Hepatocyte (in vitro differentiated cells): ENCODE data around the gene BLOC1S4.

Experiments
- CTCF ChIP-seq: fragments of 200-600 bp; sonication (generic); IDR thresholded peaks from 2 replicates; pipeline ENCODE4 v1.5.1; 2016; ENCODE audit warnings: antibody characterized with exemption, mild to moderate bottlenecking; ENCODE audit not compliant: poor library complexity
- EZH2 ChIP-seq: fragments of 200-600 bp; sonication (generic); IDR thresholded peaks from 2 replicates; pipeline ENCODE4 v1.6.1; 2016; ENCODE audit warnings: antibody characterized with exemption, mild to moderate bottlenecking, borderline replicate concordance
- EZH2phosphoT487 ChIP-seq: fragments of 200-600 bp; sonication (generic); IDR thresholded peaks from one replicate; pipeline ENCODE4 v1.6.1; 2018; ENCODE audit warnings: antibody characterized with exemption, mild to moderate bottlenecking, low read depth, moderate library complexity; ENCODE audit not compliant: unreplicated experiment, severe bottlenecking

DNA sequence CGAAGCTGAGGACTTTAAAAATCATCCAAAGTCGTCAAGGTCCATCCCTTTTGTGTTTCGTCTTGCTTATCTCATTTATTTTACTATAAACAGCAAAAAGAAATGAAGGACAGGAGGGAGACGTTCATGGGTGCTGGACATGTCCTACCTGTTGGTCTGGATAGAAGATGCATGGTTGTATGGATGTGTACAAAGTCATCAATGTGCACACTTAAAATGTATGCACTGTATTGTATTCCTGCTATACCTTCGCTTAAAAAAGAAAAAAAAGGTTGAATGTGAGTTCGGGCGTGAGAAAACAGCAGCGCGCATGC lies 313 bp upstream of the BLOC1S4 start:
- TF ChIP-seq CTCF (no peak), EZH2 (no peak), EZH2phosphoT487 (no peak)
